Mammary epithelial cell (primary cell): ENCODE results near the gene LHFPL3.

Experiments
- EZH2 ChIP-seq: IDR thresholded peaks from 2 replicates; pipeline ENCODE4 v1.6.1; 2012; ENCODE audit warnings: low read length, inconsistent platforms, borderline replicate concordance
- TF ChIP-seq, protein P1 (sequence below), 2 donors: IDR thresholded peaks in 1 of 2; conservative IDR thresholded peaks in 1 of 2; 2 replicates each; pipeline ENCODE4 v1.5.1; 2011 to 2012; ENCODE audit warnings: inconsistent platforms in 2 of 2, low read length in 2 of 2, mild to moderate bottlenecking in 2 of 2, control low read depth in 1 of 2, low read depth in 1 of 2; ENCODE audit not compliant: insufficient read depth in 1 of 2; ENCODE audit errors: extremely low read depth in 1 of 2

DNA sequence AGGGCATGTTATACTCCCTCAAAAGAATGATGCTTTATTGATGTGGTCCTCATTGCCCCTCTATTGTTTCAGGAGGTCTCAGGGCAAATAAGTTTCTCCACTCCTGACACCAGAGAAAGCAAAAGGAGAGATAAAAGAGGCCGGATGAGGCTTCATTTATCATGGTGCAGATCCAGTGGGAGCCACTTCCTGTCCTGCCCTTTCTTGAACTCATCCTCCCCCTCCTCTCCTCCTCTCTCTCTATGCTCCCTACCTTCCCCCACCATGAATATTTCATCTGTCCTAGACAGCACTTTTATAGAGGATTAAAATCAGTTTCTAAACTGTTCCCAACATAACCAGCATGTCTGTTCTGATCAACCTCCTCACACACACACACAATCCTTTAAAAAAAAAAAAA lies 513.4 kb downstream of the LHFPL3 start:
- TF ChIP-seq EZH2: no peak
- TF ChIP-seq, protein P1, sequence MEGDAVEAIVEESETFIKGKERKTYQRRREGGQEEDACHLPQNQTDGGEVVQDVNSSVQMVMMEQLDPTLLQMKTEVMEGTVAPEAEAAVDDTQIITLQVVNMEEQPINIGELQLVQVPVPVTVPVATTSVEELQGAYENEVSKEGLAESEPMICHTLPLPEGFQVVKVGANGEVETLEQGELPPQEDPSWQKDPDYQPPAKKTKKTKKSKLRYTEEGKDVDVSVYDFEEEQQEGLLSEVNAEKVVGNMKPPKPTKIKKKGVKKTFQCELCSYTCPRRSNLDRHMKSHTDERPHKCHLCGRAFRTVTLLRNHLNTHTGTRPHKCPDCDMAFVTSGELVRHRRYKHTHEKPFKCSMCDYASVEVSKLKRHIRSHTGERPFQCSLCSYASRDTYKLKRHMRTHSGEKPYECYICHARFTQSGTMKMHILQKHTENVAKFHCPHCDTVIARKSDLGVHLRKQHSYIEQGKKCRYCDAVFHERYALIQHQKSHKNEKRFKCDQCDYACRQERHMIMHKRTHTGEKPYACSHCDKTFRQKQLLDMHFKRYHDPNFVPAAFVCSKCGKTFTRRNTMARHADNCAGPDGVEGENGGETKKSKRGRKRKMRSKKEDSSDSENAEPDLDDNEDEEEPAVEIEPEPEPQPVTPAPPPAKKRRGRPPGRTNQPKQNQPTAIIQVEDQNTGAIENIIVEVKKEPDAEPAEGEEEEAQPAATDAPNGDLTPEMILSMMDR (conservative IDR thresholded peaks at IDR 0.05 in 1 of 2, IDR thresholded peaks at IDR 0.05 in 1 of 2; ENCODE audit: extremely low read depth in 1 of 2, insufficient read depth in 1 of 2, low read depth in 1 of 2, low read length in 2 of 2): no peak
